ENCODE data around the gene SMIM7.

DNA sequence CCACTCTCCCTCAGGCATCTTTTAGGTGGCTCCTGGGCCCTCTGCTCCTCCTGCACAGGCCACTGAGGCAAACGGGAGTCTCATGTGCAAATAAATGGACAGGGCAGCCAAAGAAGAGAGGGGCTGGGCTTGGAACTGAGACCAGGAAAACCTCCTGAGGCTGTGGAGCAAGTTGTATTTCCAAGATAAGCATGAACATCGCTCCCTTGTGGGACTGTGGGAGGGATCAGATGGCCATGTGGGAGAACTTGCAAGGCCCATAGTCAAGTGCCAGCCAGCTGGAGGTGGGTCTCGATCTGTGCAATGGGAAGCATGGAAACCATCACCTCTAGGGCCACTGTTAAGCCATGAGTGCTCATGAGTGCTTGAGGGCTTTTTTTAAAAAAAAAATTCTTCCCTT lies 56.9 kb downstream of the SMIM7 start:
- TF ChIP-seq POLR2A (IDR thresholded peaks at IDR 0.05) (no peak), CTCF (IDR thresholded peaks at IDR 0.05) (no peak)
